Fibroblast of skin of right quadriceps (primary cell): ENCODE data around the gene NDUFV2.
"Not testable (repeated sequence)": the region's sequence is repeated elsewhere in the genome, so short reads cannot be mapped to it uniquely, and the experiment has no call there.

ENCODE experiments used
- DNase-seq: peaks from one replicate; pipeline ENCODE4 v3.0.0-alpha.2; 2013

The NDUFV2 gene

GRCh38 chr18:9091066-9091476, 11.4 kb upstream of the NDUFV2 start:
- DNase-seq: no peak

DNA sequence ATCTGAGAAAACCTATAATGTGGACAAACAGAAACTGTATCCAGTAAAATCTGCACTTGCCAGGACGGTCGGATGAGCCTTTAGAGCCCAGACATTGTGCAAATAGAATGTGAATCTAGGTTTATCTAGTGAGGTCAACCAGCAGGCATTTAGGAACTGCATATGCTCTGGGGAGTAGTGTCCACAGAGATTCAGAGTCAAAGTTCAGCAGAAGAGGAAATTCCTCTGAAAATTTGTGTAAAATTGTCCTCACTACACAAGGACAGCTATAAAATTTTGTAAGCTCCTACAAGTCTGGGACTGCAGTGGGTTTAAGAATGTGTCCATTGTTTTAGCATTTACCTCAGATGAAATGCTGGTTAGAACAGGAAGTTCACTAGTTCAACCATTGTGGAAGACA, 9.8 kb upstream of the NDUFV2 start:
- no peak for DNase-seq

DNA sequence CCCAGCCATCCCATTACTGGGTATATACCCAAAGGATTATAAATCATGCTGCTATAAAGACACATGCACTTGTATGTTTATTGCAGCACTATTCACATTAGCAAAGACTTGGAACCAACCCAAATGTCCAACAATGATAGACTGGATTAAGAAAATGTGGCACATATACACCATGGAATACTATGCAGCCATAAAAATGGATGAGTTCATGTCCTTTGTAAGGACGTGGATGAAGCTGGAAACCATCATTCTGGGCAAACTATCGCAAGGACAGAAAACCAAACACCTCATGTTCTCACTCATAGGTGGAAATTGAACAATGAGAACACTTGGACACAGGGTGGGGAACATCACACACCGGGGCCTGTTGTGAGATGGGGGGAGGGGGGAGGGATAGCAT, 9.4 kb upstream of the NDUFV2 start:
- not testable (repeated sequence) for DNase-seq

DNA sequence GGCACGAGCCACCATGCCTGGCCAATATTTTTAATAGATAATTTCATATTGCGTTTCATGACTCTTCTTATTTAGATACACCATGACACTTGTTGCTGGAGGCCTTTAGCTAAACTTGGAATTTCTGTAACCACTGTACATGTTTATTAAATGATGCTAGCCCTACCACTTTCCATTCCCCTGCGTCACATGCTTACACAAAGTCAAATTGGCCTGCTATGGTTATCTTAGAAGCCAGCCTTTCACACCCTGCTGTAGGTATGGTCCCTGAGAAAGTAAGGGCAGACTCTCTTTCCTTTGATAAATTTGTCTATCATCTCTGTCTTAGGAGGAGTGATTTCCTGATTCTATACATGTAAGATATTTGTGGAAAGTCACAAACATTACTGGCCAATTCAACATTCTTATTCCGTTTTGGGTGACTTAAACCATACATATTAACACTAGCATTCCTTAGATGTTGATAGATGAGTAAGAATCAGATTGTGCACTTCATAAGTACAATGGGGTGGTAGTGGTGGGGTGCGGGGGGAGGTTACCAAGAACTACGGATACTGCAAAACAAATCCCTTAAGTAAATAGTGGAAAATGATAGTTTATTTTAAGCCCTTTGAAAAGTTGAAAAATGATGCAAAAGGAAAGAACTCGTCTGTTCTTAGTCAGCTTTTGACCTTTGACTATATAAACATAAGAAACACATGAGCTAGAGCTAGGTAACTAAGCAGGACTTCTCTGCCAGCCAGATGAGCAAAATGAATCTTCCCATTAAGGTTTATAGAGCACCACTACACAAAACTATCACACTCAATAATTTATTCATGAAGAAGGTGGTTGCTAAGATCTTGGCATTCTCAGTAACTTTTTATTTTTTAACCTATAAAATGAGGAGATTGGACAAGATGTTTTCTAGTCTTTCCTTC, 7.9 kb upstream of the NDUFV2 start:
- peak; percentile 81 for DNase-seq

- no peak for DNase-seq
These were observed 7.0 kb upstream of the NDUFV2 start for GRCh38 chr18:9095297-9096006.

DNA sequence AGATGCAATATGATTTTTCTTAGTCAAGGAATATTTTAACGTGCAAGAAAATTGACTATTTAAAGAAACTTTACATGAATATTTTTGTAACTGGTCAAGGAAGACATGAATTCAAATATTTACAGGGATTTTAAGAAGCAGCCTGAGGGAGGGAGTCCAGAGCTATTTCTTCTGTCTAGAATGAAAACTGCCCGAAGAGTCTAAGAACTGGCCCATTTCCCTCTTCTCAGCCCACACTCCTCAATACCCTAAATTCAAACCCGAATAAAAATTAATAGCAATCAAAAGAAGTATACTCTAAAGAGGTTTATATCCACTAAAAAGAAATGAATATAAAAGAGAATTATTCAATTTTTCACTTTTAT, 6.5 kb upstream of the NDUFV2 start:
- no peak for DNase-seq

DNA sequence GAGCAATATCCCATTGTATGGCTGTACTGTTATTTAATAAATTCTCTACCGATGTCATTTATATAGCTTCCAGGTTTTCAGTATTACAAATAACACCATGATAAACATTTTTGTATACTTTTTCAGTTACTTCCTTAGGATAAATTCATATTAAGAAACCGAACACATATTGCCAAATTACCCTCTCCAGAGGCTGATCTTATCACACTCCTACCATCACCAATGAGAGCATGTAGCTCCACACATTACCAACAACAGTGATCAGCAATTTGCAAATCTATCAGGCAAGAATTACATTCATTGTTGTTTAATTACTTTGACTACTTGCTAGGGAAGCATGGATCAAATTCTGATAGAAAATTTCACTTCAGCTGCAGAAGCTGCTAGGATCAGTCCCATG, 5.8 kb upstream of the NDUFV2 start:
- no peak for DNase-seq

DNA sequence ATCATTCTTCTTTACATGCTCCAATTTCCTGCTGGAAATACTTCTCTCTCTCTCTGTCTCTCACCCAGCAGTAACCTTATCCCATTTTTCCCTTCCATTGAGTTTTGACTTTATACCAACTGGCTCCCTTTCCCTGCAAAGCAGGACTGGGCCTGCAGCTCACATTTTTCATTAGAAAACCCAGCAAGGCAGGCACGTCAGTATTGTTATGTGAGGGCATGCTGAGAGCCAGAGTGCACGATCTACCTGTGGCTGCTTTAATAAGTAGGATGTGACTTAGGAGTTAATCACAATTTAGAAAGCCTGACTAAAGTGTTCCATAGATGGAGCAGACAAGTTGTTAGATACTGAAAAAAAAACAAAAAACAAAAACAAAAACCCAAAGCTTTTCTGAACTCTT, 5.2 kb upstream of the NDUFV2 start:
- DNase-seq: no peak

GRCh38 chr18:9100796-9101195, 1.7 kb upstream of the NDUFV2 start:
- no peak for DNase-seq

- peak; percentile 67 for DNase-seq
These were observed 580 bp upstream of the NDUFV2 start for GRCh38 chr18:9101730-9102507.

DNA sequence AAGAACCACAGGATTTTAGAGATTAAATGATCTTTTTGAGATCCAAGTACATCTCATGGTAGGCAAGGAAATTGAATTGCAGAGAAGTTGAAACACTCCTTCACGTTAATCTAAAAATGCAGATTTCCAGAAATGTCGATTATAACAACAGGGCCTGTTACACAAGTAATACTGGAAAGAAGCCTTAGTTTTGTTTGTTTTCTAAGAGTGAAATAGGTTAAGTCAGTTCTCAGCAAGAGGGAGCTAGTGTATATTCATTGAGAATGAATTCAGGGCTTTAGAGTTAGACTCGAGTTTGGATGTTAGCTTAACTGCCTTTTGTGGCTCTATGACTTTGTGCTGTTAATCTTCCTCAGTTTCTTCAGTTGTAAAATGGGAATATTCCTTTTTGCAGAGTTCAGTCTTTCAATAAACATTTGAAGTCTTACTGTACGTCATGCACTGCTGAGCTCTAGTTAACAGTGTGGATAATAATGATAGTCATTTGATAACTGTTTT, 926 bp downstream of the NDUFV2 start:
- peak; percentile 35 for DNase-seq

DNA sequence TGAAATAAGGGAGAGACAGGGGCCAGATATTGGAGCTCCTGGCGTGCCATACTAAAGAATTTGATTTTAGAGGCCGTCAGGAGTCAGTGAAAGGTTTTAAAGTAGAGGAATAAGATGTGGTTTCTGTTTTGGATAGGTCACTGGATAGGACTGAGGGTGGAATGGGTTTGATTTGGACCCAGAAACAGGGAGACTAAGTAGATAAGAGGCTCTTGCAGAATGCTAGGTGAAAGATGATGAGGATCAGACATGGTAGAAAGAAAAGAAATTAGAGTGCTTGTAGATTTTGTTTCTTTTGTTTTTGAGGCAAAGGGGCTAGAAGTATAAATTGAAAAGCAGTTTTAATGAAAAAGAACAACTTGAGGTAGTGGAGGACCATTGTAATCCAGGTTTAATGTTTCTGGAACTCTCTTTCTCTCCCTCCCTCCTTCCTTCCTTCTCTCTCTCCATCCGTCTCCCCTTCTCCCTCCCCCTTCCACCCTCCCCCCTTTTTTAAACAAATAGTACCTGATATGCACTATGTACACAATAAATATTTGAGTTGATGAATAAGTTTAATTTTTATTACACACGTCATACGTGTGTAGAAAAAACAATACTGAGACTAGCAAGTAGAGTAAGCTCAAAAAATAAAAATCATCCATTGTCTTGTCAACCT, 1.9 kb downstream of the NDUFV2 start:
- DNase-seq: no peak

- DNase-seq: no peak
These were observed 2.9 kb downstream of the NDUFV2 start for GRCh38 chr18:9105420-9105819.

DNA sequence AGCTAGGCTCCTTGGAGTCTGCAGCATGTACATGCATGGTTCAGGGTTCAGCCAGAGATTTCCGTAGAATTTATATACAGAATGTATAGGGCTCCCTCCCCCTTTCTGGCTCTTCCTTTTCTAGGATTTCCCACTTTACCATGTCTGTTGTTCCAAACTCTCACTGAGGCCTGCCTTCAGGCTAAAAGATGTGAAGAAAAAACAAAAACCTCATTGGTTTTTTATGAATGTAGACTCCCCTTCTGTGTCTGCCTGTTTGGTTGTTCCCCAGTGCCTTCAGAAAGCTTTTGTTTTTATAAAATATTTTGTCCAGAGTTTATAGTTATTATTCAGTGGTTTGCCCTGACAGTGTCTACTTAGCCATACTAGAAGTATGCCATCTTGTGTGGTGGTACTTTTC, 3.6 kb downstream of the NDUFV2 start:
- no peak for DNase-seq

DNA sequence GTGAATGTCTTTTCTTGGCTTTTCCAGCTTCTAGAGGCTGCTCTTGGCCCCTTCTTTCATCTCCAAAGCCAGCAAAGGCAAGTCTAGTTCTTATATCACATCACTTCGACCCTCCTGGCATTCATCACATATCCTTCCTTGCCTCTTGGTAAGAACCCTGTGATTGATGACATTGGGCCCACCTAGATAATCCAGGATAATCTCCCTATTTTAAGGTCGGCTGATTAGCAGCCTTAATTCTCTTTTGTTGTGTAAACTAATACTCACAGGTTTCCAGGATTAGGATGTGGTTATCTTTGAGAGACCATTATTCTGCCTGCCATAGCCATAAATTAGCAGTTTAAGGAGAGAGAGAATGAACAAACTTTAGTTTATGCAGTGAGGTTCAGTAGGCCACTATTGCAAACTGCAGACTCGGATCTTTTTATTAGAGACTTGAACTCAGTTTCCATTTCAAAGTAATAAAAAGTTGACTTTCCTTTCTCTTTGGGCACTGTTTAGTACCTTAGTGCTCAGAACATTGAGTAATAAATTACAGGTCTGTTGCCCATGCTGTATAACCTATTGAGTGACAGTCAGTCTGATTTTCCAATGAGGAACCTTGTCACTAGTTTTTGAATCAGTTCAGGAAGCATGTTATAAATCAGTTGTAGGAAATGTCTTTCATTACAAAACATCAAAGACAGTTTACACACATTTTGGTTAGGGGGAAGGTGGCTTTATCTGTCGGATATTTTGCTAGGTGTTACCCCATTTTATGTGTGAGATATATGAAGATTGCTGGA, 4.5 kb downstream of the NDUFV2 start:
- no peak for DNase-seq

DNA sequence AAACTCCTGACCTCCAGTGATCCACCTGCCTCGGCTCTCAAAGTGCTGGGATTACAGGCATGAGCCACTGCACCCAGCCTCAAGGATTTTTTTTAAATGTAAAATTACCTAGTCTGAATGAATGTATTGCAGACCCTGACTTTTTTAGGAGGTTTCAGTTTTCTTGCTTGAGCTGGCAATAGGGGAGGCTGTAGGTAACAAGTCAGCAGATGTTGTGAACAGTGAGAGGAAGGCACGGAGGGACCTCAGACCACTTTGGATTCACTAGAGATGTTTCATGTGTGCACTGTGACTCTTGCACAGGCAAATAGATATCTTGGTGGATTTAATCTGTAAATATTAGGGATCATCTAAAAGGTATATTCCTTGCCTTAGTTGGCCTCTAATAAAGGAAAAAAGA, 6.4 kb downstream of the NDUFV2 start:
- DNase-seq: no peak

DNA sequence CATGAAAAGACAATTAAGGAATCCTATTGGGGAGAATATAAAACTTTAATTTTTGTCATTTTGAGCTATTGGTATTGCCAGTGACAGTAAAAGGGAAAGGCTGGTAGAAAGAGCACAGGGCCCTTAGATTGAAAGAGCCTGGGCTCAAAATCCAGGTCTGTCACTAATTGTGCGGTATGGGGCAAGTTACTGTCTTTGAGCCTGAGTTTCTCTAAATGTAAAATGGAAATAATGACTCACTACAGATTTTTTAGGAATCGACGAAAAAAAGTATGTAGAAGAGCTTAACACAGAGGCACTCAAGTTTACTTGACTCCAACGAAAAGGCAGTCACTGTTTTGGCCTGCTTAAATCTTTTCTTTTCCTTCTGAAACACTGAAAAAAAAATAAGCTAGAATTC, 7.0 kb downstream of the NDUFV2 start:
- peak; percentile 69 for DNase-seq

DNA sequence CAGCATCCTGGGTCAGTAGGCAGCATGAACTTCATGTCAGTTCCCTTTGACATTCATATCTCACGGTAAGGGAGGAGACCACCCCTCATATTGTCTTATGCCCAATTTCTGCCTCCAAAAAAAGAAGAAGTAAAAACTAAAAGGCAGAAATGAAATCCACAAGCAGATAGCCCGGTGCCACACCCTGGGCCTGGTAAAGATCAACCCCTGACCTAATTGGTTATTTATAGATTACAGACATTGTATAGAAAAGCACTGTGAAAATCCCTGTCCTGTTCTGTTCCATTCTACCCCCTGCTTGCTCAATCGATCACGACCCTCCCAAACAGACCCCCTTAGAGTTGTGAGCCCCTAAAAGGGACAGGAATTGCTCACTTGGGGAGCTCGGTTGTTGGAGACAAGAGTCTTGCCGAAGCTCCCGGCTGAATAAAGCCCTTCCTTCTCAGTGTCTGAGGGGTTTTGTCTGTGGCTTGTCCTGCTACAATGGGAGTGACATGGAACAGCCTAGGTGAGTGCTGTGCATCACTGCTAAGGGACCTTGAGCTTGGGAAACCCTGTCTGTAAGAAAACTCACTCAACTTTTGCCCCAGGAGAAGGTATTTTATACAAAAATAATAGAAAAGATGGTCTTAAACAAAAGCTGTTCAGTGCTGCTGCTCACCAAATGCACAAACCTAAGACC, 11.1 kb downstream of the NDUFV2 start:
- no peak for DNase-seq

DNA sequence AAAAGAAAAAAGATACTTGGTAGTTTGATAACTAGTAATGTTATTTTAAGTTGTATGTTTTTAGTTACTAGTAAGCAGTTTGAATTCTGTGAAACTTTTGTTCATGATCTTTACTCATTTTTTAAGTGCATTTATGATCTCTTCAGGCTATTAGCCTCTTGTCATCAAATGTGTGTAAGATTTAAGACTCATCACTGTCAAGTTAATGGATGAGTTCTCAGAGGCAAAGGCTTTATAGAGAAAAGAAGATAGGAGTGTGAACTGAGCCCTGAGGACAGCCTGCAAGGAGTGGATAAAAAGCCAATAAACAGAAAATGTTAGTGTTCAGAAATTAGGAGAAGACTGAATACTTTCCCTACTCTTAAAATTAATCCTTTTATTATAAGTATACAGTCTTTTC, 13.5 kb downstream of the NDUFV2 start:
- DNase-seq: no peak

- DNase-seq: no peak
These were observed 15.7 kb downstream of the NDUFV2 start for GRCh38 chr18:9117980-9118841.
